Heart left ventricle (tissue), 16 donors: Measurements from ENCODE around the gene PCDH15. TPM values are rescaled to one million over a fixed set of nuclear protein-coding genes. Genes with fewer than 3 reads are reported as not detected.

Experiments
- ATAC-seq, 4 donors: fragments of 200-7000 bp; cut with Tn5 transposase; one replicate each; pipeline ENCODE4 v1.9.1; 2020 to 2022; ENCODE audit warnings: moderate library complexity in 4 of 4, mild to moderate bottlenecking in 3 of 4, moderate number of reproducible peaks in 1 of 4
- DNase-seq, 5 donors: peaks; one replicate each; pipeline ENCODE4 v3.0.0-alpha.2; 2020
- H3K27ac ChIP-seq, 12 donors: fragments of 200-600 bp; sonication (generic) in 4 of 12; one replicate each; pipeline versions ENCODE4 v1.5.0 to v1.8.0; 2016 to 2022; ENCODE audit warnings: mild to moderate bottlenecking in 2 of 12
- H3K27me3 ChIP-seq, 9 donors: fragments of 200-600 bp; sonication (generic) in 2 of 9; one replicate each; pipeline versions ENCODE4 v1.5.1 to v1.8.0; 2016 to 2022; ENCODE audit warnings: mild to moderate bottlenecking in 3 of 9
- H3K36me3 ChIP-seq, 9 donors: fragments of 200-600 bp; sonication (generic) in 2 of 9; one replicate each; pipeline versions ENCODE4 v1.5.0 to v1.8.0; 2018 to 2022; ENCODE audit warnings: mild to moderate bottlenecking in 2 of 9
- H3K4me1 ChIP-seq, 12 donors: fragments of 200-600 bp; sonication (generic) in 4 of 12; one replicate each; pipeline versions ENCODE4 v1.5.0 to v1.8.0; 2016 to 2022; ENCODE audit warnings: mild to moderate bottlenecking in 3 of 12
- H3K4me3 ChIP-seq, 12 donors: fragments of 200-600 bp; sonication (generic) in 4 of 12; one replicate each; pipeline versions ENCODE4 v1.5.0 to v1.8.0; 2017 to 2022; ENCODE audit warnings: mild to moderate bottlenecking in 9 of 12, moderate library complexity in 4 of 12
- H3K9me3 ChIP-seq, 12 donors: fragments of 200-600 bp; sonication (generic) in 4 of 12; one replicate each; pipeline versions ENCODE4 v1.5.0 to v1.8.0; 2016 to 2022; ENCODE audit warnings: mild to moderate bottlenecking in 1 of 12
- CTCF ChIP-seq, 12 donors: fragments of 200-600 bp; sonication (generic) in 4 of 12; IDR thresholded peaks; one replicate each; pipeline versions ENCODE4 v1.5.0 to v1.8.0; 2018 to 2022; ENCODE audit warnings: antibody characterized with exemption in 12 of 12, mild to moderate bottlenecking in 5 of 12
- POLR2A ChIP-seq, 2 donors: fragments of 450-650 bp; IDR thresholded peaks; one replicate each; pipeline ENCODE4 v1.6.1; 2017; ENCODE audit warnings: antibody characterized with exemption in 2 of 2, mild to moderate bottlenecking in 2 of 2, moderate library complexity in 2 of 2
- WGBS, 4 donors: extraction: QIAGEN DNeasy Blood & Tissue Kit in 2 of 4; methylation state at CpG; one replicate each; pipeline versions ENCODE4 v1.1.5 to v1.1.7; 2013 to 2018; 5-methylcytosine and 5-hydroxymethylcytosine counted together
- intact Hi-C, 10 donors: fragments of 100-400 bp; cut with DNase I; formaldehyde crosslinking; loops; one replicate each; pipeline versions ENCODE4 v1.11.1 to v1.14.2; 2022
- polyA plus RNA-seq, 2 donors: library from polyadenylated mRNA; stranded (reverse); fragments of 200-250 nt; gene quantifications; one replicate each; pipeline ENCODE4 v1.2.3, GENCODE V29; 2013
- total RNA-seq, 9 donors: library from RNA; depleted of rRNA in 2 of 9; stranded (reverse); fragments of >200 nt in 2 of 9; fragmentation: NEBNext Ultra II Directional in 3 of 9; extraction: Animal tissue kit (Norgen Biotek cat#: 25700) in 3 of 9; gene quantifications; one replicate each; pipeline versions ENCODE4 v1.1.0 to v1.2.4, GENCODE V29; 2016 to 2023
- donor health status: ischemic (EF 13 %, LVEDD 7.1; RV severe dilation, severe dysfunction).
- donor health status: healthy with polysubstance abuse.
- donor health status: DM: no; HTN: yes; CAD: no.
- donor health status: DM: no; HTN: no; CAD: no.
- donor health status: ischemic (EF 25% LVEDD 6.9; RV normal size, moderate dysfunction).
- donor health status: ischemic (EF 25% LVEDD 5.7; RV mildly dilated, moderate dysfunction).
- donor health status: healthy.
- donor health status: DM: yes; HTN: yes; CAD: no.
- donor health status: ischemic (EF 35%, LVEDD 5.7; RV mildly dilated, moderate dysfunction).
- donor health status: nonischemic (EF 11% LVEDD 7.7; RV severe dilation, severe dysfunction).
- donor health status: DM: yes; HTN: yes; CAD: no.
- donor health status: PGD.
- donor health status: ischemic (EF 29% LVEDD 5.4; RV normal size, mild dysfunction).
- donor health status: nonischemic (EF 23%, LVEDD 6.1; RV moderate dilation, normal function).

PCDH15 gene
- total and polyA plus RNA-seq, 11 donors = 0.04 to 0.93 (median 0.13) TPM; not detected in 3

GRCh38 chr10:53786236-53786900 is 1014.7 kb downstream of the PCDH15 start:
- DNase-seq = no peak
- Histone ChIP-seq H3K36me3 (no peaks in the 10 kb centered on the region), H3K27ac (no peak overlapping the region), H3K9me3 (peaks cover 0 to 6% (median 0%) of the 10 kb centered on the region in 12 donors), H3K4me3 (no peak overlapping the region), H3K27me3 (no peaks in the 10 kb centered on the region), H3K4me1 (no peaks in the 10 kb centered on the region)
- WGBS, 4 donors = 74 to 77% (median 75%) methylated on average over 8 of the region's 8 CpGs
- intact Hi-C loops = no loop called here
- ATAC-seq = no peak
- TF ChIP-seq CTCF (IDR thresholded peaks at IDR 0.05) = peak in 1 of 12 donors; percentile 9
- TF ChIP-seq POLR2A (IDR thresholded peaks at IDR 0.05) = no peak

GRCh38 chr10:53771701-53772100 is 1029.3 kb downstream of the PCDH15 start:
- H3K27me3 ChIP-seq = no peaks in the 10 kb centered on the region
- TF ChIP-seq CTCF (IDR thresholded peaks at IDR 0.05) (no peak), POLR2A (IDR thresholded peaks at IDR 0.05) (no peak)
- H3K36me3 ChIP-seq = no peaks in the 10 kb centered on the region
- no peak overlapping the region for H3K4me3 ChIP-seq
- no peak overlapping the region for H3K27ac ChIP-seq
- DNase-seq (no peak), ATAC-seq (no peak)
- intact Hi-C loops = no loop called here
- H3K4me1 ChIP-seq = no peaks in the 10 kb centered on the region
- no peaks in the 10 kb centered on the region for H3K9me3 ChIP-seq
- 88 to 89% (median 89%) methylated on average over 10 of the region's 10 CpGs for WGBS, 4 donors

GRCh38 chr10:53770903-53771302 is 1030.1 kb downstream of the PCDH15 start:
- 60 to 68% (median 64%) methylated on average over 6 of the region's 6 CpGs for WGBS, 4 donors
- no peak for ATAC-seq
- H3K4me3 ChIP-seq = no peak overlapping the region
- H3K4me1 ChIP-seq = no peaks in the 10 kb centered on the region
- intact Hi-C loops = no loop called here
- no peak overlapping the region for H3K27ac ChIP-seq
- DNase-seq = no peak
- no peaks in the 10 kb centered on the region for H3K36me3 ChIP-seq
- TF ChIP-seq CTCF (IDR thresholded peaks at IDR 0.05) = no peak
- no peak for TF ChIP-seq POLR2A (IDR thresholded peaks at IDR 0.05)
- no peaks in the 10 kb centered on the region for H3K27me3 ChIP-seq
- H3K9me3 ChIP-seq = no peaks in the 10 kb centered on the region

- no peak for TF ChIP-seq POLR2A (IDR thresholded peaks at IDR 0.05)
- no peak for TF ChIP-seq CTCF (IDR thresholded peaks at IDR 0.05)
- H3K4me3 ChIP-seq = no peak overlapping the region
- H3K4me1 ChIP-seq = no peaks in the 10 kb centered on the region
- H3K27ac ChIP-seq = no peak overlapping the region
- H3K27me3 ChIP-seq = no peaks in the 10 kb centered on the region
- WGBS, 4 donors = 84 to 91% (median 86%) methylated on average over 1 of the region's 1 CpG
- no peaks in the 10 kb centered on the region for H3K9me3 ChIP-seq
- intact Hi-C loops = no loop called here
- H3K36me3 ChIP-seq = no peaks in the 10 kb centered on the region
- DNase-seq = no peak
- ATAC-seq = no peak
These were observed 1035.7 kb downstream of the PCDH15 start for GRCh38 chr10:53765311-53765710.
